ENCODE results near the gene GSTA5. TPM values are rescaled to one million over a fixed set of nuclear protein-coding genes. Genes with fewer than 3 reads are reported as not detected.
"Not testable (repeated sequence)": the region's sequence is repeated elsewhere in the genome, so short reads cannot be mapped to it uniquely, and the experiment has no call there.

GSTA5 gene
- total RNA-seq, 1 experiment from 2014 or later: not detected

DNA sequence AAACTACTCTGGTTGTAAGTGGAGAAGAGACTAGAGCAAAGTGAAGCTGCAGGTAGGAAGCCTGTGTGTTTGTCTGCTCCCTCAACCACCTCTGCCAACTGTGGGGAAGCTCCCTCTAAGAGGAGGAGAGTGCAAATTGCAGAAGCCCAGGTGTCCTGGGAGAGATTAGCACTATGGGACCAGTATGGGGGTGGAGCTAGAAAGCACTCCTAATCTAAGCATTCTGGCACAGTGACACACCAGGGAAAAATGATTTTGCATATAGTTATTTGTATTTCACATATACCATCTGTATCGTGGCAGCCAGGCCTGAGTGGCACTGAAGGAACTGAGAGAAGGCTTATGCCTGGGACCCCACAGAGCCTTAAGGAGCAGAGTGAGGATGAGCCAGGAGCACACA, 49.8 kb downstream of the GSTA5 start:
- no peak overlapping the region for H3K4me3 ChIP-seq (replicated peaks in 1 of 2; ENCODE audit: low read depth in 1 of 2, low read length in 2 of 2)
- no peaks in the 10 kb centered on the region for H3K9me2 ChIP-seq (ENCODE audit: insufficient read depth)
- DNase-seq (ENCODE audit: low read depth, low spot score) (no peak), ATAC-seq (no peak)
- TF ChIP-seq, protein P1, sequence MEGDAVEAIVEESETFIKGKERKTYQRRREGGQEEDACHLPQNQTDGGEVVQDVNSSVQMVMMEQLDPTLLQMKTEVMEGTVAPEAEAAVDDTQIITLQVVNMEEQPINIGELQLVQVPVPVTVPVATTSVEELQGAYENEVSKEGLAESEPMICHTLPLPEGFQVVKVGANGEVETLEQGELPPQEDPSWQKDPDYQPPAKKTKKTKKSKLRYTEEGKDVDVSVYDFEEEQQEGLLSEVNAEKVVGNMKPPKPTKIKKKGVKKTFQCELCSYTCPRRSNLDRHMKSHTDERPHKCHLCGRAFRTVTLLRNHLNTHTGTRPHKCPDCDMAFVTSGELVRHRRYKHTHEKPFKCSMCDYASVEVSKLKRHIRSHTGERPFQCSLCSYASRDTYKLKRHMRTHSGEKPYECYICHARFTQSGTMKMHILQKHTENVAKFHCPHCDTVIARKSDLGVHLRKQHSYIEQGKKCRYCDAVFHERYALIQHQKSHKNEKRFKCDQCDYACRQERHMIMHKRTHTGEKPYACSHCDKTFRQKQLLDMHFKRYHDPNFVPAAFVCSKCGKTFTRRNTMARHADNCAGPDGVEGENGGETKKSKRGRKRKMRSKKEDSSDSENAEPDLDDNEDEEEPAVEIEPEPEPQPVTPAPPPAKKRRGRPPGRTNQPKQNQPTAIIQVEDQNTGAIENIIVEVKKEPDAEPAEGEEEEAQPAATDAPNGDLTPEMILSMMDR (IDR thresholded peaks at IDR 0.05 in 2 of 3, conservative IDR thresholded peaks at IDR 0.05 in 1 of 3; ENCODE audit: borderline replicate concordance in 1 of 3, insufficient read depth in 1 of 3, low read depth in 2 of 3, low read length in 2 of 3): no peak
- TF ChIP-seq MAX (IDR thresholded peaks at IDR 0.05): no peak
- no peak for TF ChIP-seq EGR1 (IDR thresholded peaks at IDR 0.05; ENCODE audit: low read depth)
- no peak for TF ChIP-seq ZFX (IDR thresholded peaks at IDR 0.05)
- no peak for TF ChIP-seq RAD21 (IDR thresholded peaks at IDR 0.05; ENCODE audit: low read depth)
- H3K36me3 ChIP-seq (ENCODE audit: control insufficient read depth in 1 of 2, insufficient read depth in 2 of 2, low read length in 2 of 2): no peaks in the 10 kb centered on the region
- ChIA-PET CTCF (no interaction called here), POLR2A (no interaction called here), RAD21 (ENCODE audit: low non-redundant PET in 1 of 2, low total read pairs in 2 of 2, uncharacterized antibody in 2 of 2, unreplicated experiment in 2 of 2) (no interaction called here)
- no peaks in the 10 kb centered on the region for H3K79me2 ChIP-seq (ENCODE audit: insufficient read depth, low read length)
- no peak overlapping the region for H3K4me2 ChIP-seq (ENCODE audit: low read length)
- H3K4me1 ChIP-seq (ENCODE audit: control insufficient read depth in 1 of 2, insufficient read depth in 2 of 2, low read length in 2 of 2): no peaks in the 10 kb centered on the region
- H3K9ac ChIP-seq (ENCODE audit: low read length): no peak overlapping the region
- intact Hi-C loops (cut with micrococcal nuclease): no loop called here
- no peaks in the 10 kb centered on the region for H4K20me1 ChIP-seq (ENCODE audit: insufficient read depth)
- no peaks in the 10 kb centered on the region for H3K27me3 ChIP-seq (ENCODE audit: insufficient read depth, low read length)
- no peaks in the 10 kb centered on the region for H3K9me3 ChIP-seq (ENCODE audit: control insufficient read depth in 1 of 2, insufficient read depth in 1 of 2, low read depth in 1 of 2, low read length in 2 of 2)
- no peak overlapping the region for H3K27ac ChIP-seq (ENCODE audit: low read depth, low read length)
- no TSS peak for BruUV-seq (replicated peaks)
- no peak overlapping the region for H2AFZ ChIP-seq (ENCODE audit: low read depth, low read length, poor library complexity, severe bottlenecking)

GRCh38 chr6:52789658-52790057, 51.0 kb downstream of the GSTA5 start:
- H3K4me3 ChIP-seq (replicated peaks in 1 of 2; ENCODE audit: low read depth in 1 of 2, low read length in 2 of 2); DNase-seq (ENCODE audit: low read depth, low spot score); H3K79me2 ChIP-seq (ENCODE audit: insufficient read depth, low read length); H3K9ac ChIP-seq (ENCODE audit: low read length); BruUV-seq (replicated peaks); RAD21 ChIA-PET (ENCODE audit: low non-redundant PET in 1 of 2, low total read pairs in 2 of 2, uncharacterized antibody in 2 of 2, unreplicated experiment in 2 of 2); H3K9me2 ChIP-seq (ENCODE audit: insufficient read depth); H4K20me1 ChIP-seq (ENCODE audit: insufficient read depth); intact Hi-C loops (cut with micrococcal nuclease); CTCF ChIA-PET; H2AFZ ChIP-seq (ENCODE audit: low read depth, low read length, poor library complexity, severe bottlenecking); H3K27ac ChIP-seq (ENCODE audit: low read depth, low read length); H3K4me1 ChIP-seq (ENCODE audit: control insufficient read depth in 1 of 2, insufficient read depth in 2 of 2, low read length in 2 of 2); H3K36me3 ChIP-seq (ENCODE audit: control insufficient read depth in 1 of 2, insufficient read depth in 2 of 2, low read length in 2 of 2); H3K9me3 ChIP-seq (ENCODE audit: control insufficient read depth in 1 of 2, insufficient read depth in 1 of 2, low read depth in 1 of 2, low read length in 2 of 2); H3K4me2 ChIP-seq (ENCODE audit: low read length); ATAC-seq; H3K27me3 ChIP-seq (ENCODE audit: insufficient read depth, low read length): not testable (repeated sequence)
- POLR2A ChIA-PET: interaction anchor here (0.7 kb wide), 1 partner anchor 767 kb away, joined by 3 read pairs; no protein-coding TSS in a partner anchor
